Esophagus muscularis mucosa (tissue), 4 donors: ENCODE measurements around the gene MRPL10.

Experiments used
- CTCF ChIP-seq, 3 experiments: fragments of 200-600 bp in 2 of 3; fragments of 450-650 bp in 1 of 3; sonication (generic) in 2 of 3; IDR thresholded peaks; one replicate each; pipeline ENCODE4 v1.5.1; 2017 to 2019; ENCODE audit warnings: antibody characterized with exemption in 3 of 3, mild to moderate bottlenecking in 2 of 3, moderate library complexity in 1 of 3
- EP300 ChIP-seq: sonication (generic); formaldehyde crosslinking; IDR thresholded peaks from one replicate; pipeline ENCODE4 v1.6.1; 2017; ENCODE audit warnings: antibody characterized with exemption
- POLR2A ChIP-seq: fragments of 450-650 bp; IDR thresholded peaks from one replicate; pipeline ENCODE4 v1.6.1; 2017; ENCODE audit warnings: antibody characterized with exemption, moderate library complexity, mild to moderate bottlenecking, low read depth

- TF ChIP-seq CTCF (IDR thresholded peaks at IDR 0.05) (no peak), EP300 (no peak), POLR2A (no peak)
Measured at GRCh38 chr17:47803201-47803600, 28.1 kb downstream of the MRPL10 start.
